ENCODE data around the gene UBE3B.

The UBE3B gene

GRCh38 chr12:109521831-109522230 is 44.4 kb downstream of the UBE3B start:
- H3K9me3 ChIP-seq (ENCODE audit: insufficient read depth, low read length): no peaks in the 10 kb centered on the region
- DNase-seq (ENCODE audit: low read depth, low spot score): no peak
- no peaks in the 10 kb centered on the region for H3K27me3 ChIP-seq (ENCODE audit: insufficient read depth, insufficient read length)
- no peak overlapping the region for H3K9ac ChIP-seq (ENCODE audit: insufficient read length, low read depth)
- H3K36me3 ChIP-seq (ENCODE audit: insufficient read depth, insufficient read length, low read length): peaks cover 95% of the 10 kb centered on the region
- no peak for TF ChIP-seq ZNF274 (IDR thresholded peaks at IDR 0.05; ENCODE audit: low read depth, low read length)
- no peak for TF ChIP-seq SUZ12 (IDR thresholded peaks at IDR 0.05; ENCODE audit: extremely low read depth, insufficient read depth, insufficient read length)
- TF ChIP-seq YY1 (IDR thresholded peaks at IDR 0.05; ENCODE audit: insufficient read depth, insufficient read length): no peak
- no peak overlapping the region for H3K4me3 ChIP-seq (ENCODE audit: insufficient read length, low read depth)
- H3K4me1 ChIP-seq (ENCODE audit: insufficient read depth, insufficient read length): peaks cover 4% of the 10 kb centered on the region

GRCh38 chr12:109523071-109523470 is 45.6 kb downstream of the UBE3B start:
- peaks cover 94% of the 10 kb centered on the region for H3K36me3 ChIP-seq (ENCODE audit: insufficient read depth, insufficient read length, low read length)
- H3K9me3 ChIP-seq (ENCODE audit: insufficient read depth, low read length): no peaks in the 10 kb centered on the region
- no peak for TF ChIP-seq YY1 (IDR thresholded peaks at IDR 0.05; ENCODE audit: insufficient read depth, insufficient read length)
- no peak for TF ChIP-seq SUZ12 (IDR thresholded peaks at IDR 0.05; ENCODE audit: extremely low read depth, insufficient read depth, insufficient read length)
- TF ChIP-seq ZNF274 (IDR thresholded peaks at IDR 0.05; ENCODE audit: low read depth, low read length): no peak
- no peak overlapping the region for H3K9ac ChIP-seq (ENCODE audit: insufficient read length, low read depth)
- no peaks in the 10 kb centered on the region for H3K27me3 ChIP-seq (ENCODE audit: insufficient read depth, insufficient read length)
- no peak overlapping the region for H3K4me3 ChIP-seq (ENCODE audit: insufficient read length, low read depth)
- peaks cover 4% of the 10 kb centered on the region for H3K4me1 ChIP-seq (ENCODE audit: insufficient read depth, insufficient read length)
- no peak for DNase-seq (ENCODE audit: low read depth, low spot score)

DNA sequence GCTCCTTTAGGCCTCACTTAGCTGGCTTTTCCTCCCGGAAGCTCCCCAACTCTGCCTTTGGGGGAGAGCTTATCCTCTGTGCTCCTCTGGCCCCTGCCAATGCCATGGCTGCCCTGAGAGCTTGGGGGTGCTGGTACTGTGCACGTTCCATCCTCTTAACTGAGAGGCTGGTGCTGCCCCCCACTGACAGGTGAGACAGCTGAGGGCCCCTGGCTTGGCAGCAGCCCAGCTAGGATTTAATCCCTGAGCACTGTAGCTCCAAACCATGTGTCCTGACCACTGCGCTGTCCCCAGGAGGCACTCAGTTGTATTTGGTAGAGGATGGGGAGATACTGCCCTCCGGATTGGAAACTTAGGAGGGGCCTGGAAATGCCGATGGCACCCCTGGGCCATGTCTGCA is 46.1 kb downstream of the UBE3B start:
- no peak overlapping the region for H3K4me3 ChIP-seq (ENCODE audit: insufficient read length, low read depth)
- H3K9ac ChIP-seq (ENCODE audit: insufficient read length, low read depth): no peak overlapping the region
- H3K9me3 ChIP-seq (ENCODE audit: insufficient read depth, low read length): no peaks in the 10 kb centered on the region
- H3K27me3 ChIP-seq (ENCODE audit: insufficient read depth, insufficient read length): no peaks in the 10 kb centered on the region
- no peak for DNase-seq (ENCODE audit: low read depth, low spot score)
- peaks cover 4% of the 10 kb centered on the region for H3K4me1 ChIP-seq (ENCODE audit: insufficient read depth, insufficient read length)
- TF ChIP-seq ZNF274 (IDR thresholded peaks at IDR 0.05; ENCODE audit: low read depth, low read length) (no peak), SUZ12 (IDR thresholded peaks at IDR 0.05; ENCODE audit: extremely low read depth, insufficient read depth, insufficient read length) (no peak), YY1 (IDR thresholded peaks at IDR 0.05; ENCODE audit: insufficient read depth, insufficient read length) (no peak)
- H3K36me3 ChIP-seq (ENCODE audit: insufficient read depth, insufficient read length, low read length): peaks cover 93% of the 10 kb centered on the region

DNA sequence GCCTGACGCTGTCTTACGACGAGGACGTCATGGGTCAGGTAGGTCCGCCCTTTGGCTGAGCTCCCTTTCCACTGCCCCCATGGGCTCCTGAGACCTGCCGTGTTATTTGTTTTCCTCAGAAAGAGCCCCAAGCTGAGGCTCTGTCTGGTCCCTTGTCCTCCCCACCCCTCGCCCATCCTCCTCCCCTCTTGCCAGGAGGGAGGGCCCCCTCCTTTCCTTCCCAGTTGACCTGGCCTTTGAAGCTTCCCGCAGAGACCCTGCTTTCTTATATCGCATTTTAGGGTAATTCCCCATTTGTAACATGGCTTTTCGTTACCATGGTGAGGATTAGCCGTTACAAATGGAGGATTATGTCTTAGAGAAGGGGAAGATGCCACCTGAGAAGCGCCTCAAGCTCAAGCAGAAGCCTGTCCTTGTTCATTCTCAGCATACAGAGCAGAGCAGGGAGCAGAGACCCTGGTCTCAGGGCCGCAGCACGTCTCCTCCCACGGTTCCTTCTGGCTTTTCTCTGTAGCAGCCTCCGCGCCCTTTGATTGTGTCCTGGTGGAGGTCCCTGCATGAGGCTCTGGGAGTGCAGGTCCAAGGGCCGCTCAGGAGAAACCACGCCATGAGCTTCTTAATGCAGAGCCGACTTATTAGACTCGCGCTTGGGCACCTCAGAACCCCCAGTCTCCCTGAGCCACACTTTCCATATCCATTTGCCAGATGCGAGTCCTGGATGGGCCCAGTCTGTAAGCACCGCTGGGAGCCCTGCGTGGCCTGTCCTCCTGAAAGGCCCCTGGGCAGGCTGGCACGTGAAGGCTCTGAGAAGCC is 47.2 kb downstream of the UBE3B start:
- H3K27me3 ChIP-seq (ENCODE audit: insufficient read depth, insufficient read length): no peaks in the 10 kb centered on the region
- H3K9ac ChIP-seq (ENCODE audit: insufficient read length, low read depth): no peak overlapping the region
- H3K4me3 ChIP-seq (ENCODE audit: insufficient read length, low read depth): no peak overlapping the region
- H3K4me1 ChIP-seq (ENCODE audit: insufficient read depth, insufficient read length): no peaks in the 10 kb centered on the region
- peaks cover 83% of the 10 kb centered on the region for H3K36me3 ChIP-seq (ENCODE audit: insufficient read depth, insufficient read length, low read length)
- TF ChIP-seq ZNF274 (IDR thresholded peaks at IDR 0.05; ENCODE audit: low read depth, low read length) (no peak), SUZ12 (IDR thresholded peaks at IDR 0.05; ENCODE audit: extremely low read depth, insufficient read depth, insufficient read length) (no peak), YY1 (IDR thresholded peaks at IDR 0.05; ENCODE audit: insufficient read depth, insufficient read length) (no peak)
- no peaks in the 10 kb centered on the region for H3K9me3 ChIP-seq (ENCODE audit: insufficient read depth, low read length)
- no peak for DNase-seq (ENCODE audit: low read depth, low spot score)

DNA sequence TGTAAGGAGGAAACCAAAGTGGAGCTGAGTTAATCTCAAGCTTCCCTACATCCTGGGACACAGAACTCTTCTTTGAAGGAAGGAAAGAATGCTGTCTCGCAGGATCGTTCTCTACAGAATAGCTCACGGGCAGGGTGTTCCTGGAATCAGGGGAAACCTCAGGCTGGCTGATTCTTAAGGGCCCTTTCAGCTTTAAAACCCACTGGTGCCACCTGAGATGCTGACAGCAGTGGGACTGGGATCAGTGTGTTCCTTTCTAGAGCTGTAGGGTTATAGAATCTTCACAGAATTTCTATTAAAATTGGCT is 47.8 kb downstream of the UBE3B start:
- Histone ChIP-seq H3K4me3 (ENCODE audit: insufficient read length, low read depth) (no peak overlapping the region), H3K27me3 (ENCODE audit: insufficient read depth, insufficient read length) (no peaks in the 10 kb centered on the region), H3K9ac (ENCODE audit: insufficient read length, low read depth) (no peak overlapping the region), H3K4me1 (ENCODE audit: insufficient read depth, insufficient read length) (no peaks in the 10 kb centered on the region), H3K36me3 (ENCODE audit: insufficient read depth, insufficient read length, low read length) (peaks cover 83% of the 10 kb centered on the region), H3K9me3 (ENCODE audit: insufficient read depth, low read length) (no peaks in the 10 kb centered on the region)
- TF ChIP-seq YY1 (IDR thresholded peaks at IDR 0.05; ENCODE audit: insufficient read depth, insufficient read length) (no peak), ZNF274 (IDR thresholded peaks at IDR 0.05; ENCODE audit: low read depth, low read length) (no peak), SUZ12 (IDR thresholded peaks at IDR 0.05; ENCODE audit: extremely low read depth, insufficient read depth, insufficient read length) (no peak)
- no peak for DNase-seq (ENCODE audit: low read depth, low spot score)

DNA sequence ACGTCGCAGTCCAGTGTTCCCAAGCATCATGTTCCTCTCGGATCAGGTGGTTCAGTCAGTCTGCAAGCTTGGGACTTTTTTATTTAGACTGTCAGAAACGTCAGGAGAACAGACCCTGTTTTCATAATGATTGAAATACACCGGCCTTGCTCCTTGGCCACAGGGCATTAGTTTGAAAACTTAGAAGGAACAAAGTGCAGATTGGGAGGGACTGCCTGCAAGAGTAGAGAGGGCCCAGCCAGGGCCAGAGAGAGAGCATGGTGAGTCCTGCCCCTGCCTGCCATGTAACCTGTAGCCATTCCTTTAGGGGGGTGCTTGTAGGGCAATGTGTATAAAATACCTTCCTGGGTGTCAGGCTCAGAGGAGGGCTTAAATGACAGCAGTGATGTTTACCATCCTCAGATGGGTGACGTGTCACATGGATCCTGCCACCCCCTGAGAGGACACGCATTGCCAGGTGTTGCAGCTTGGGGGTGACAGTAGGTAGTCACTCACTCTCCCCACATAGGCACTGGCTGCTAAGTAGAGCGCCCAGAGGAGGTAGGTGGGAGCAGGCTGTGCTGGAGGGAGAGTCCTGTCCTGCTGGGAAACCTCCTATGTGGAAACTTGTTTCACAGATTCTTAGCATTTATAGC is 50.2 kb downstream of the UBE3B start:
- Histone ChIP-seq H3K4me1 (ENCODE audit: insufficient read depth, insufficient read length) (no peaks in the 10 kb centered on the region), H3K4me3 (ENCODE audit: insufficient read length, low read depth) (no peak overlapping the region), H3K9ac (ENCODE audit: insufficient read length, low read depth) (no peak overlapping the region), H3K9me3 (ENCODE audit: insufficient read depth, low read length) (no peaks in the 10 kb centered on the region), H3K27me3 (ENCODE audit: insufficient read depth, insufficient read length) (no peaks in the 10 kb centered on the region), H3K36me3 (ENCODE audit: insufficient read depth, insufficient read length, low read length) (peaks cover 82% of the 10 kb centered on the region)
- no peak for TF ChIP-seq ZNF274 (IDR thresholded peaks at IDR 0.05; ENCODE audit: low read depth, low read length)
- no peak for TF ChIP-seq SUZ12 (IDR thresholded peaks at IDR 0.05; ENCODE audit: extremely low read depth, insufficient read depth, insufficient read length)
- no peak for TF ChIP-seq YY1 (IDR thresholded peaks at IDR 0.05; ENCODE audit: insufficient read depth, insufficient read length)
- DNase-seq (ENCODE audit: low read depth, low spot score): no peak

Measured in NT2/D1 (cell line).